ENCODE measurements around the gene TMC1. TPM values are rescaled to one million over a fixed set of nuclear protein-coding genes. Genes with fewer than 3 reads are reported as not detected.

The TMC1 gene
- total and polyA plus RNA-seq, 10 of the 15 experiments (the other 5 are each of a cell fraction or from before 2014, with no cell fraction given) = 0.06 to 0.94 (median 0.40) TPM; not detected in 1

- H3K4me1 ChIP-seq (ENCODE audit: control insufficient read depth, insufficient read depth, low read length) = no peaks in the 10 kb centered on the region
- no peaks in the 10 kb centered on the region for H3K79me2 ChIP-seq (ENCODE audit: control insufficient read depth, insufficient read depth, low read length)
- H3K4me2 ChIP-seq (ENCODE audit: control insufficient read depth, insufficient read depth) = no peak overlapping the region
- SMC1A ChIA-PET (ENCODE audit: uncharacterized antibody, unreplicated experiment) = interaction anchor here (0.6 to 1.8 kb wide), 4 partner anchors 9 to 17 kb away, joined by 3 to 6 read pairs (median 4); no protein-coding TSS in a partner anchor
- H3K9me3 ChIP-seq (replicated peaks; ENCODE audit: control insufficient read depth, insufficient read depth, low read length) = no peaks in the 10 kb centered on the region
- no peak overlapping the region for H3K9ac ChIP-seq (ENCODE audit: control insufficient read depth, insufficient read depth, low read length)
- POLR2A ChIA-PET = interaction anchor here (0.6 kb wide), 1 partner anchor 144 kb away, joined by 3 read pairs; no protein-coding TSS in a partner anchor
- intact Hi-C loops (cut with micrococcal nuclease; ENCODE audit: unreplicated experiment) = no loop called here
- H3K27me3 ChIP-seq (replicated peaks in 1 of 2; ENCODE audit: control insufficient read depth in 2 of 2, insufficient read depth in 2 of 2, low read length in 1 of 2) = no peaks in the 10 kb centered on the region
- ATAC-seq = no peak
- H3K27ac ChIP-seq (ENCODE audit: control insufficient read depth, insufficient read depth) = no peak overlapping the region
- CTCF ChIA-PET = interaction anchor here (0.5 to 1.5 kb wide), 4 partner anchors 10 to 287 kb away, joined by 3 to 5 read pairs (median 4); no protein-coding TSS in a partner anchor
- RAD21 ChIA-PET (ENCODE audit: unreplicated experiment) = interaction anchor here (1.4 kb wide), 1 partner anchor 67 kb away, joined by 3 read pairs; no protein-coding TSS in a partner anchor
- FAIRE-seq = no peak
- no peaks in the 10 kb centered on the region for H3K36me3 ChIP-seq (ENCODE audit: control insufficient read depth in 2 of 2, insufficient read depth in 2 of 2, low read length in 1 of 2)
- no peak overlapping the region for H2AFZ ChIP-seq (ENCODE audit: control insufficient read depth, low read depth, low read length)
- no peak for DNase-seq (ENCODE audit: low read depth, low spot score)
- in situ Hi-C loops (cut with MboI) = no loop called here
- TF ChIP-seq TARDBP (IDR thresholded peaks at IDR 0.05; ENCODE audit: borderline replicate concordance) = no peak
- H3K4me3 ChIP-seq = no peak overlapping the region
- WGBS (ENCODE audit: insufficient coverage, insufficient replicate concordance, low lambda C conversion rate, missing lambda C conversion rate) = 86% methylated on average over 4 of the region's 4 CpGs
- BruUV-seq (replicated peaks) = no TSS peak
- H4K20me1 ChIP-seq (ENCODE audit: control insufficient read depth, insufficient read depth) = no peaks in the 10 kb centered on the region
Observed at GRCh38 chr9:72577212-72577753, 55.9 kb downstream of the TMC1 start.

GRCh38 chr9:72579190-72579589 is 57.8 kb downstream of the TMC1 start:
- Histone ChIP-seq H2AFZ (ENCODE audit: control insufficient read depth, low read depth, low read length) (no peak overlapping the region), H4K20me1 (ENCODE audit: control insufficient read depth, insufficient read depth) (no peaks in the 10 kb centered on the region), H3K4me1 (ENCODE audit: control insufficient read depth, insufficient read depth, low read length) (no peaks in the 10 kb centered on the region), H3K4me2 (ENCODE audit: control insufficient read depth, insufficient read depth) (no peak overlapping the region), H3K9me3 (replicated peaks; ENCODE audit: control insufficient read depth, insufficient read depth, low read length) (no peaks in the 10 kb centered on the region), H3K36me3 (ENCODE audit: control insufficient read depth in 2 of 2, insufficient read depth in 2 of 2, low read length in 1 of 2) (no peaks in the 10 kb centered on the region), H3K4me3 (no peak overlapping the region), H3K27ac (ENCODE audit: control insufficient read depth, insufficient read depth) (no peak overlapping the region), H3K27me3 (replicated peaks in 1 of 2; ENCODE audit: control insufficient read depth in 2 of 2, insufficient read depth in 2 of 2, low read length in 1 of 2) (no peaks in the 10 kb centered on the region), H3K79me2 (ENCODE audit: control insufficient read depth, insufficient read depth, low read length) (no peaks in the 10 kb centered on the region), H3K9ac (ENCODE audit: control insufficient read depth, insufficient read depth, low read length) (no peak overlapping the region)
- ATAC-seq = no peak
- in situ Hi-C loops (cut with MboI) = no loop called here
- BruUV-seq (replicated peaks) = no TSS peak
- no peak for FAIRE-seq
- ChIA-PET SMC1A (ENCODE audit: uncharacterized antibody, unreplicated experiment) (interaction anchor here (1.0 to 1.1 kb wide), 3 partner anchors 10 to 50 kb away, joined by 3 read pairs; no protein-coding TSS in a partner anchor), CTCF (interaction anchor here (1.3 kb wide), 1 partner anchor 13 kb away, joined by 5 read pairs; no protein-coding TSS in a partner anchor), RAD21 (ENCODE audit: unreplicated experiment) (no interaction called here), POLR2A (no interaction called here)
- intact Hi-C loops (cut with micrococcal nuclease; ENCODE audit: unreplicated experiment) = no loop called here
- 84% methylated on average over 4 of the region's 4 CpGs for WGBS (ENCODE audit: insufficient coverage, insufficient replicate concordance, low lambda C conversion rate, missing lambda C conversion rate)
- TF ChIP-seq ZSCAN29 (IDR thresholded peaks at IDR 0.05) (no peak), MAX (IDR thresholded peaks at IDR 0.05; ENCODE audit: low read depth, low read length) (no peak), SREBF1 (IDR thresholded peaks at IDR 0.05; ENCODE audit: low read length) (no peak), NFYB (IDR thresholded peaks at IDR 0.05; ENCODE audit: insufficient read depth, low read depth, low read length) (no peak)
- DNase-seq (ENCODE audit: low read depth, low spot score) = no peak

Measured in GM12878 (cell line).